HepG2 (cell line): ENCODE results near the gene FRMD5. TPM values are rescaled to one million over a fixed set of nuclear protein-coding genes. Genes with fewer than 3 reads are reported as not detected.
A peak's percentile ranks its signal among the peaks of the same experiment; 100 is the strongest.

Experiments
- CBX5 ChIP-seq: sonication (generic); formaldehyde crosslinking; IDR thresholded peaks from 2 replicates; pipeline ENCODE4 v1.4.0; 2020; ENCODE audit warnings: missing genetic modification reagents, borderline replicate concordance
- JDP2 ChIP-seq: sonication (generic); formaldehyde crosslinking; IDR thresholded peaks from 2 replicates; pipeline ENCODE4 v1.8.1; 2022; ENCODE audit warnings: missing genetic modification reagents, borderline replicate concordance
- MTF1 ChIP-seq: sonication (generic); formaldehyde crosslinking; IDR thresholded peaks from 2 replicates; pipeline ENCODE4 v1.5.0; 2020; ENCODE audit warnings: missing genetic modification reagents
- PHF21A ChIP-seq: sonication (generic); formaldehyde crosslinking; IDR thresholded peaks from 2 replicates; pipeline ENCODE4 v1.5.0; 2020; ENCODE audit warnings: mild to moderate bottlenecking, missing genetic modification reagents
- POLR2G ChIP-seq: fragments of 200-400 bp; formaldehyde crosslinking; IDR thresholded peaks from 2 replicates; pipeline ENCODE4 v1.6.1; 2018; ENCODE audit warnings: mild to moderate bottlenecking, low read depth, low read length, moderate library complexity
- ZKSCAN8 ChIP-seq: IDR thresholded peaks from 2 replicates; pipeline ENCODE4 v1.6.1; 2016; ENCODE audit warnings: borderline replicate concordance, missing genetic modification reagents, missing compliant biosample characterization
- ZNF121 ChIP-seq: sonication (generic); formaldehyde crosslinking; IDR thresholded peaks from 2 replicates; pipeline ENCODE4 v1.5.0; 2020; ENCODE audit warnings: mild to moderate bottlenecking, missing genetic modification reagents
- ZNF296 ChIP-seq: sonication (generic); formaldehyde crosslinking; conservative IDR thresholded peaks from 2 replicates; pipeline ENCODE4 v1.5.0; 2020; ENCODE audit warnings: mild to moderate bottlenecking, missing genetic modification reagents
- ZNF569 ChIP-seq: sonication (generic); formaldehyde crosslinking; IDR thresholded peaks from 2 replicates; pipeline ENCODE4 v1.5.0; 2020; ENCODE audit warnings: mild to moderate bottlenecking, missing genetic modification reagents, moderate library complexity, borderline replicate concordance
- ZNF768 ChIP-seq: sonication (generic); formaldehyde crosslinking; IDR thresholded peaks from 2 replicates; pipeline ENCODE4 v1.4.0; 2020; ENCODE audit warnings: missing genetic modification reagents
- ZUFSP ChIP-seq: sonication (generic); formaldehyde crosslinking; IDR thresholded peaks from 2 replicates; pipeline ENCODE4 v1.9.0; 2021; ENCODE audit warnings: missing genetic modification reagents, mild to moderate bottlenecking, borderline replicate concordance
- polyA plus RNA-seq, 8 experiments: library from polyadenylated mRNA; depleted of rRNA in 3 of 8; stranded (reverse) in 7 of 8; unstranded in 1 of 8; fragments of >200 nt; fragmentation: Illumina TruSeq in 4 of 8; extraction: Trizol in 4 of 8; gene quantifications; 2 replicates each; pipeline versions ENCODE4 v1.2.1 to v1.2.3, GENCODE V29; 2011 to 2016; ENCODE audit warnings: low read depth in 4 of 8, missing spikeins in 1 of 8, mixed read lengths in 1 of 8; ENCODE audit not compliant: insufficient read depth in 1 of 8
- total RNA-seq, 5 experiments: library from RNA; depleted of rRNA; stranded (reverse); fragments of >200 nt; fragmentation: Illumina TruSeq; extraction: Trizol; gene quantifications; 2 replicates each; pipeline ENCODE4 v1.2.3, GENCODE V29; 2016; ENCODE audit warnings: low read depth in 1 of 5

The FRMD5 gene
- total and polyA plus RNA-seq, 2 of the 13 experiments (the other 11 are each of a cell fraction or from before 2014, with no cell fraction given) = 0.93 to 1.5 TPM

- TF ChIP-seq CBX5 (CRISPR knock-in tag) (peak; percentile 72; the same call in 1 of the 2 replicates), MTF1 (CRISPR knock-in tag) (no peak), ZNF768 (CRISPR knock-in tag) (no peak), ZNF121 (no peak), ZNF569 (CRISPR knock-in tag) (peak; percentile 37; the same call in 1 of the 2 replicates), ZKSCAN8 (CRISPR knock-in tag) (no peak; the same call in 1 of the 2 replicates), JDP2 (no peak), ZNF296 (CRISPR knock-in tag) (no peak), ZUFSP (CRISPR knock-in tag) (no peak), POLR2G (peak; percentile 96), PHF21A (CRISPR knock-in tag) (peak; percentile 64)
Measured at GRCh38 chr15:43824302-43825246, 370.5 kb downstream of the FRMD5 start, which contains the start of gene MFAP1 (continued).
